Skeletal muscle tissue (tissue), 4 donors: ENCODE measurements around the gene ASPSCR1. TPM values are rescaled to one million over a fixed set of nuclear protein-coding genes. Genes with fewer than 3 reads are reported as not detected.

Source experiments
- H3K27ac ChIP-seq: one replicate; pipeline ENCODE4 v1.7.0; 2013; ENCODE audit warnings: mild to moderate bottlenecking, low read depth, low read length, inconsistent platforms
- H3K27me3 ChIP-seq, 3 donors: one replicate each; pipeline ENCODE4 v1.7.0; 2013; ENCODE audit warnings: low read length in 3 of 3; ENCODE audit not compliant: control insufficient read depth in 3 of 3, insufficient read depth in 3 of 3
- H3K36me3 ChIP-seq, 3 donors: one replicate each; pipeline ENCODE4 v1.7.0; 2013; ENCODE audit warnings: low read length in 3 of 3; ENCODE audit not compliant: control insufficient read depth in 3 of 3, insufficient read depth in 3 of 3
- H3K4me1 ChIP-seq, 3 donors: one replicate each; pipeline ENCODE4 v1.7.0; 2013; ENCODE audit warnings: low read length in 3 of 3, mild to moderate bottlenecking in 3 of 3; ENCODE audit not compliant: control insufficient read depth in 3 of 3, insufficient read depth in 3 of 3
- H3K4me3 ChIP-seq, 3 donors: one replicate each; pipeline ENCODE4 v1.7.0; 2013; ENCODE audit warnings: low read length in 3 of 3
- H3K9ac ChIP-seq, 3 donors: one replicate each; pipeline ENCODE4 v1.7.0; 2013; ENCODE audit warnings: low read length in 3 of 3, mild to moderate bottlenecking in 3 of 3, moderate library complexity in 2 of 3, low read depth in 1 of 3
- H3K9me3 ChIP-seq, 3 donors: one replicate each; pipeline ENCODE4 v1.7.0; 2013; ENCODE audit warnings: low read length in 3 of 3; ENCODE audit not compliant: control insufficient read depth in 3 of 3
- total RNA-seq: library from RNA; depleted of rRNA; stranded (reverse); fragments of >200 nt; gene quantifications from one replicate; pipeline ENCODE4 v1.2.3, GENCODE V29; 2014
- donor health status: Osteomylitis.

The ASPSCR1 gene
- total RNA-seq, 1 donor from 2014 or later: 18.8 TPM

DNA sequence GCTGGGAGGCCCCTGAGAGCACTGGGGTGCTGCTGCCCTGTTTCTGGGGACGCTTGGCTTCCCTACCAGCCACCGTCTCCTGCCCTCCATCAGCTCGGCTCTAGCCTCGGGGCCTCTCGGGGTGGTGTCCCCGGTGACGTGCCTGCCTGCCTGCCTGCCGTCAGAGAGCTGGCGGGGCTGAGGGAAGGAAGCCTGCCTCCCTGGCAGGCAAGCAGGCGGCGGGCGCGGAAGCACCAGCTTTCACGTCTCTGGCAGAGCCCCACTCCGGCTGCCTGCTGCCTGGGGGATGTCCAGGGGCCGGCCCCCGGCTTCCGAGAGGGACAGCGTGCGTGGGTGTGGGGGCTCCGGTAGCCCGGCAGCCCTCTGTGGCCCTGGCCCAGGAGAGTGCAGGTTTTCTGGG lies 35.9 kb downstream of the ASPSCR1 start:
- H3K9ac ChIP-seq: no peak overlapping the region
- H3K27me3 ChIP-seq: no peaks in the 10 kb centered on the region
- no peak overlapping the region for H3K27ac ChIP-seq
- peaks cover 8 to 12% (median 12%) of the 10 kb centered on the region in 3 donors for H3K4me1 ChIP-seq
- H3K4me3 ChIP-seq: no peak overlapping the region
- H3K9me3 ChIP-seq: no peaks in the 10 kb centered on the region
- peaks cover 0 to 3% (median 0%) of the 10 kb centered on the region in 3 donors for H3K36me3 ChIP-seq

DNA sequence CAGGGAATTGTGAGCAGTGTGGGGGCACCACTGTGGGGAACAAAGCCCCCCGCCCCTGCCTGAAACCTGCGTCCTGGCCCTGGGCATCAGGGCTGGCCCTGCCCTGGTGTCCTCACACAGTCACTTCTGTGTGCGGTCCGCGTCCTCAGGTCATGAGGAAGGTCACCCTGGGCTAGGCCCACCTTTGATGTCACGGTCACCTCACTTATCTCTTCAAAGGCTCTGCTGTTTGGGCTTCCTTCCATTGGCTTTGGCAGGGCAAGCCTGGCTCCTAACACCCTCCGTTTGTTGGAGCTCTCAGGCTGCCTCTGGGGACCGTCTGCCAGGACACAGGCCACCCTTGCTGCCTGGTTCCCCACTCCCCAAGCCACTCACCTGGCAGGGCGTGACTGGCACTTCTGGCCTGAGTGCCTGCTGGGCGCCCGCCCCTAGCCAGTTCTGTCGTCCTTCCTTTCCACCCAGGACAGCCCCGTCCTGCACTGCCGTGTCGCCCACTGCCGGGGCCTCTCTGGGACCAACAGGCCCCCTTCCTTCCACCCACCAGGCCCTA lies 36.4 kb downstream of the ASPSCR1 start:
- no peaks in the 10 kb centered on the region for H3K27me3 ChIP-seq
- no peak overlapping the region for H3K27ac ChIP-seq
- H3K9ac ChIP-seq: peak overlapping the region in 1 of 3 donors; percentile 3
- H3K36me3 ChIP-seq: peaks cover 0 to 3% (median 0%) of the 10 kb centered on the region in 3 donors
- H3K4me3 ChIP-seq: no peak overlapping the region
- H3K4me1 ChIP-seq: peaks cover 13 to 17% (median 17%) of the 10 kb centered on the region in 3 donors
- no peaks in the 10 kb centered on the region for H3K9me3 ChIP-seq

DNA sequence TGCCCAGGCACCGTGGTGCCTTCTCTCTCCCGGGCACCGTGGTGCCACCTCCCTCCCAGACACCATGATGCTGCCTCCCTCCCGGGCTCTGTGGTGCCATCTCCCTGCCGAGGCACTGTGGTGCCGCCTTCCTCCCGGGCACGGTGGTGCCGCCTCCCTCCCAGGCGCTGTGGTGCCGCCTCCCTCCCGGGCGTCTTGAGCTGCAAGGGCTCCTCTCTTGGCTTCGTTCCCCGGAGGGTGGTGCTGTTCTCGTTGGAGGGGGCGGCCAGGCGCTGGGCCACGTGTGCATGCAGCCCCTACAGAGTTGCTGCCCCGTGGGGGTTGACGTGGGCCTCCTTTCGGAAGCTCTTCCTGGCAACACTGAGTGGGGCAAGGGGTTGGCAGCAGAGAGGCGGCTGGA lies 37.0 kb downstream of the ASPSCR1 start:
- no peak overlapping the region for H3K4me3 ChIP-seq
- no peak overlapping the region for H3K27ac ChIP-seq
- H3K9me3 ChIP-seq: no peaks in the 10 kb centered on the region
- no peaks in the 10 kb centered on the region for H3K27me3 ChIP-seq
- H3K9ac ChIP-seq: no peak overlapping the region
- H3K36me3 ChIP-seq: peaks cover 0 to 3% (median 0%) of the 10 kb centered on the region in 3 donors
- H3K4me1 ChIP-seq: peaks cover 19 to 23% (median 23%) of the 10 kb centered on the region in 3 donors

DNA sequence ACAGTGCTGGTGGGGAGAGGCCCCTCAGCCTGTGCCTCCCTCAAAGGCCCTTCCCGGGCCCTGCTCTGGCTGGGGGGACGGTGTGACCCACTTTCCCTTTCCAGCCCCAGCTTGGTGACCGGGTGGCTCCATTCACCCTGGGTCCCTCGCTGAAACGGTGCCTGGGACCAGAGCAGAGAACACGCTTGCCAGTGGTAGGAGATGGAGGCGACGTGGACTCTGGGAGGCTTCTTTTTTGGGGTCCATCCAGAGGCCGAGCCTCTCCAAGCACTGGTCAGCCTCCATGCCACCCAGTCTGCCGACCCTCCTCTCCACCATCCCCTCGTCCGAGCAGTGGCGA lies 37.5 kb downstream of the ASPSCR1 start:
- no peaks in the 10 kb centered on the region for H3K27me3 ChIP-seq
- peaks cover 0 to 3% (median 0%) of the 10 kb centered on the region in 3 donors for H3K36me3 ChIP-seq
- no peak overlapping the region for H3K27ac ChIP-seq
- no peak overlapping the region for H3K4me3 ChIP-seq
- H3K9ac ChIP-seq: no peak overlapping the region
- H3K9me3 ChIP-seq: no peaks in the 10 kb centered on the region
- peaks cover 23 to 28% (median 28%) of the 10 kb centered on the region in 3 donors for H3K4me1 ChIP-seq

DNA sequence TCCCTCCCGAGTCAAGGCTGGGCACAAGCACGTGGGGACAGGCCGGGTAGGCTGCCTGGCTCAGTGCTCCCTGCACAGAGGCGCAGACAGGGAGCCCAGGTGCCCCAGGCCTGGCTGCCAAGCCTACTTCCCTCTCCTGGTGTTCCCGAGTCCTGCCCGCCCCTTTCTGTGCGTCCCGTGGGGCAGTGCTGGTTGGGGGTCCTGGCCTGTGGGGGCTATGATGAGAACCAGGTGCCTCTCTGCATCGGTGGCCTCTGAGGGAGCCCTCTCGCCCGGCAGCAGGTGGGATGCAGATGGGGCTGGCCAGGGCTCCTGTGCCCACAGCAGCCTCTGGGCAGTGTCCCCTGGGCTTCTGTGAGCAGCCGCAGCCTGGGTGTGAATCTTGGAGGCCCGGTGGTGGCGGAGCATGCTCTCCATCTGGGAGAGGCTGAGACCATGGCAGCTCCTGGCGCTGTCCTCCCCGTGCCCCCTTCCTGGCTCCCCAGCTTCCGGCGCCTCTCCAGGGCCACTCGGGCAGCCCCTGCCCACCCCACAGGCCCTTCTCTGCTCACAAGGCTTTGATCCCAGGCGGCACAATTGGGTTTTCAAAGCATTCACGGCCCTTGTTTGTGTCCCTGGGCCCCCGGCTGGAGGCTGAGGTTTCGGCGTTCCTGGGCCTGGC lies 38.0 kb downstream of the ASPSCR1 start:
- Histone ChIP-seq H3K4me1 (peaks cover 25 to 33% (median 33%) of the 10 kb centered on the region in 3 donors), H3K27ac (no peak overlapping the region), H3K9me3 (no peaks in the 10 kb centered on the region), H3K4me3 (no peak overlapping the region), H3K9ac (no peak overlapping the region), H3K36me3 (peaks cover 0 to 3% (median 0%) of the 10 kb centered on the region in 3 donors), H3K27me3 (no peaks in the 10 kb centered on the region)

DNA sequence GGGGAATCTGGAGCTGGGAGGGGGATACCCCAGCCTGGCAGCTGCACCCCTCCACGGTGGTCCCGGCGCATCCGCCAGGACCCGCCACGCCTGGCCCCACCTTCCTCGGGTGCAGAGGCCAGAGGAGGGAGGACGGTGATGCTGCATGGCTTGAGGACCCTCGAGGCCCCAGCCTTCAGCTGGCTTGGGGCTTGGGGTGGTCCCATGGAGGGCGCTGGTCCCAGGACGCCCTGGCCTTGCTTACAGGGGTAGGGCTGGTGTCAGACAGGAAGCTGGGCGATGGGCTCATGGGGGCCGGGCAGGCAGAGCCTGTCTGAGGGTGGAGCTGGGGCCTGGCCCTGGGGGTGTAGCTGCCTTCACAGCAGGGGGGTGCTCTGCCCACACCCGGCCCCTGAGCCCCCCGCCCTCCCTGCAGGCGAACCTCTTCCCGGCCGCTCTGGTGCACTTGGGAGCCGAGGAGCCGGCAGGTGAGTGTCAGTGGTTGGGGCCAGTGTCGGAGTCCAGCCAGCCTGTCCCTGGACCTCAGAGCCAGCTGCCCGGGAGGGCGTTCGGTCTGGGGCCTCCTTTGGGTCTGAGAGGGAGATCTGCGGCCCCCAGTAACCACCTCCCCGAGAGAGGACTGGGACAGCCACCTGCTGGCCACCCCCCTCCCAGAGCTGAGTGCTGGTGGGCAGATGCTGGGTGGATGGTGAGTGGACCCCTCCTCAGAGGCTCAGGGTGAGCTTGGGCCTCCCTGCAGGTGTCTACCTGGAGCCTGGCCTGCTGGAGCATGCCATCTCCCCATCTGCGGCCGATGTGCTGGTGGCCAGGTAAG lies 38.8 kb downstream of the ASPSCR1 start:
- peaks cover 0 to 3% (median 0%) of the 10 kb centered on the region in 3 donors for H3K36me3 ChIP-seq
- H3K9ac ChIP-seq: no peak overlapping the region
- peaks cover 27 to 38% (median 37%) of the 10 kb centered on the region in 3 donors for H3K4me1 ChIP-seq
- no peak overlapping the region for H3K4me3 ChIP-seq
- no peak overlapping the region for H3K27ac ChIP-seq
- no peaks in the 10 kb centered on the region for H3K27me3 ChIP-seq
- H3K9me3 ChIP-seq: no peaks in the 10 kb centered on the region

DNA sequence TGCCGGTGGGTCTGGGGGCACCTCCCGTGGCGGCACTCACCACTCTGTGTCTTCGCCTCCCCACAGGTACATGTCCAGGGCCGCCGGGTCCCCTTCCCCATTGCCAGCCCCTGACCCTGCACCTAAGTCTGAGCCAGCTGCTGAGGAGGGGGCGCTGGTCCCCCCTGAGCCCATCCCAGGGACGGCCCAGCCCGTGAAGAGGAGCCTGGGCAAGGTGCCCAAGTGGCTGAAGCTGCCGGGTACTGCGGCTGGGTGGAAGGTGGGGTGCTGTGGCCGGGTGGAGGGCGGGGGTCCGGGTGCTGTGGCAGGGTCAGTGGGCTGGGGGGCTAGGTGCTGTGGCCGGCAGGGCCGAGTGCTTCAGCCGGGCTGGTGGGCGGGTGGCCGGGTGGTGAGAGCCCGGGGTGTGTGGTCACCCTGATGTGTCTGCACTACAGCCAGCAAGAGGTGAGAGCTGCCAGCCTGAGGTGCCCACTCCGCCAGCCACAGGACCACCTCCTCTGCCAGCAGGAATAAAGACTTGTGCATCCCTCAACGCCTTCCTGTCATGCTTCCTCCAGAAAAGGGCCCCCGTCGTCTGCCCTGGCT lies 39.5 kb downstream of the ASPSCR1 start:
- Histone ChIP-seq H3K4me3 (no peak overlapping the region), H3K36me3 (peaks cover 0 to 2% (median 0%) of the 10 kb centered on the region in 3 donors), H3K9ac (peak overlapping the region in 1 of 3 donors; percentile 40), H3K4me1 (peaks cover 34 to 45% (median 44%) of the 10 kb centered on the region in 3 donors), H3K9me3 (no peaks in the 10 kb centered on the region), H3K27me3 (no peaks in the 10 kb centered on the region), H3K27ac (no peak overlapping the region)

DNA sequence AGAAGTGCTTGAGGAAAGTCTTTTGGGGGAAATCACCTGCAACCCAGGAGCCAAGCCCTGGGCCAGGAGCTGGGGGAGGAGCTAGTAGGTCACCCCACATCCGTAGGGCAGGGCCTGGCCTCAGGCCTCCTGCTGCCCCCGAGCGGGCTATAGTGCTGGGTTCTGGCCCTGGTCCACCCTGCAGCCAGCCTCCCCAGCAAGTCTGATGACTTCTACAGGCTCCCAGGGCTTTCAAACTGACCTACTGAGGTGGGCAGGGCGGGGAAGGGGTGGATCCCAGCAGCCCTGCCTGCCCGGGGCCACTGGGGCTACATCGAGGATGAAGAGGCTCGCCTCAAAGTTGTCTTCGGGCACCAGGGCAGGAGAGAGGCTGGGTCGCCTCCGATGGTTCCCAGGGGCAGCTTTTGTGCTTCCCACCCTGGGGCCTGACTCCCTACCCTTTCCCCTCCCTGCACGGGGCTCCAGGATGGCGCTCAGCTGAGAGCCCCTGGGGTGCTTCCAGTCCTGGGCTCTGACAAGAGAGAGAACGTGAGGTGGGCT lies 40.3 kb downstream of the ASPSCR1 start:
- H3K4me3 ChIP-seq: no peak overlapping the region
- no peaks in the 10 kb centered on the region for H3K36me3 ChIP-seq
- H3K9me3 ChIP-seq: no peaks in the 10 kb centered on the region
- H3K9ac ChIP-seq: peak overlapping the region in 1 of 3 donors; percentile 54
- H3K27me3 ChIP-seq: no peaks in the 10 kb centered on the region
- H3K27ac ChIP-seq: peak overlapping the region; percentile 40
- peaks cover 38 to 50% (median 49%) of the 10 kb centered on the region in 3 donors for H3K4me1 ChIP-seq

DNA sequence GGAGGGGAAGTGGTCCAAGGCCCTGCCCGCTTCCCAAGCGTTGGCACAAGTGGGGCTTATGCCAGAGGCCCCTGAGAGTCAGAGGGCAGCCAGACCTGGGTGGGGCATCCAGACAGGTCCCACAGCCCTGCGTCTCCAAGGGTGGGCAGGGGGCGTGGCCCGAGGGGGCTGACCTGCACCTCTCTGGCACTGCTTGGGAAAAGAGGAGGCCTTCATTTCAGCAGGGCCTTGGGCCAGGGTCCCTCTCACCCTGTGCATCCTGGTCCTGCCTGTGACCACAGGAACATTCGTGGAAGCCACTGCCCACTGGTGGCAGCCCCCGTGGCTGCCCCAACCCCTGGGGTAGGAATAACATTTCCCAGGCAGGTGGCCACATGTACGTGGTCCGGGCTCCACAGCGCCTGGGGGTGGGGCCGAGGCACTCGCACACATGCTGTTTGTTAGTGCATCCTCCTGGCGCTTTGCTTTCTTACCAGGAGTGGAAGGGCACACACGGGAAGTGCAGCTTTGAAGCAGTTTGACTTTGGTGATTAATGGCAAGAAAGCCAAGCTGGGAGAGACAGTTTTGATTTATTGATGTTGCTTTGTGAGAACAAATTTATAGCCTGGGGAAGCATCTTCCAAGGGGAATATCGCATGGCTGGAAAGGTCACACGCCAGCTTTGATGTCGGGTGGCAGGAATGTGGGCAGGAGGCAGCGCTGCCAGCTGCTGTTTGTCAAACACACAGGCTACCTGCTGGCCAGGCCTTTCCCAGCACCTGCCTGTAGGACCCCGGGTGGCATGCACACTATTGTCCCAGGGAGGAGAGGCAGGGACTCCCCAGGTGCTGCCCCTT lies 40.9 kb downstream of the ASPSCR1 start:
- Histone ChIP-seq H3K36me3 (no peaks in the 10 kb centered on the region), H3K4me1 (peaks cover 38 to 51% (median 50%) of the 10 kb centered on the region in 3 donors), H3K27me3 (no peaks in the 10 kb centered on the region), H3K4me3 (peak overlapping the region in 1 of 3 donors; percentile 2), H3K27ac (peak overlapping the region; percentile 40), H3K9me3 (no peaks in the 10 kb centered on the region), H3K9ac (peak overlapping the region in 2 of 3 donors; percentile 20 to 54)
